HepG2 (cell line): ENCODE measurements around the gene BCAS1. TPM values are rescaled to one million over a fixed set of nuclear protein-coding genes. Genes with fewer than 3 reads are reported as not detected.

ENCODE experiments used
- E2F2 ChIP-seq: sonication (generic); formaldehyde crosslinking; IDR thresholded peaks from 2 replicates; pipeline ENCODE4 v1.4.0; 2020; ENCODE audit warnings: missing genetic modification reagents, borderline replicate concordance
- ETV5 ChIP-seq: IDR thresholded peaks from 2 replicates; pipeline ENCODE4 v1.6.1; 2018; ENCODE audit warnings: missing biosample characterization, missing genetic modification reagents, inconsistent platforms, borderline replicate concordance
- FUBP1 ChIP-seq: sonication (generic); formaldehyde crosslinking; IDR thresholded peaks from 2 replicates; pipeline ENCODE4 v1.5.1; 2020; ENCODE audit warnings: missing genetic modification reagents, mild to moderate bottlenecking, borderline replicate concordance
- GABPA ChIP-seq, 2 experiments: IDR thresholded peaks; 2 replicates each; pipeline ENCODE4 v1.6.1; 2011 to 2016; ENCODE audit warnings: low read depth in 2 of 2, low read length in 1 of 2, missing biosample characterization in 1 of 2, missing genetic modification characterization in 1 of 2
- GATAD1 ChIP-seq: IDR thresholded peaks from 2 replicates; pipeline ENCODE4 v1.6.1; 2016; ENCODE audit warnings: missing genetic modification reagents, missing compliant biosample characterization
- JUNB ChIP-seq: sonication (generic); formaldehyde crosslinking; IDR thresholded peaks from 2 replicates; pipeline ENCODE4 v1.8.0; 2022; ENCODE audit warnings: missing genetic modification reagents, mild to moderate bottlenecking, borderline replicate concordance
- KDM5B ChIP-seq: sonication (generic); formaldehyde crosslinking; IDR thresholded peaks from 2 replicates; pipeline ENCODE4 v1.4.0; 2020; ENCODE audit warnings: missing genetic modification reagents, mild to moderate bottlenecking, borderline replicate concordance
- MEIS1 ChIP-seq: sonication (generic); formaldehyde crosslinking; IDR thresholded peaks from 2 replicates; pipeline ENCODE4 v1.9.0; 2021; ENCODE audit warnings: mild to moderate bottlenecking, missing genetic modification reagents, moderate library complexity, borderline replicate concordance
- MTA1 ChIP-seq: sonication (generic); formaldehyde crosslinking; IDR thresholded peaks from 2 replicates; pipeline ENCODE4 v1.4.0; 2020; ENCODE audit warnings: missing genetic modification reagents, mild to moderate bottlenecking, borderline replicate concordance
- NCOA2 ChIP-seq: sonication (generic); formaldehyde crosslinking; IDR thresholded peaks from 2 replicates; pipeline ENCODE4 v1.8.0; 2022; ENCODE audit warnings: inconsistent platforms
- NR2F2 ChIP-seq: IDR thresholded peaks from 2 replicates; pipeline ENCODE4 v1.6.1; 2012; ENCODE audit warnings: low read depth, inconsistent platforms, borderline replicate concordance
- SALL1 ChIP-seq: sonication (generic); formaldehyde crosslinking; IDR thresholded peaks from 2 replicates; pipeline ENCODE4 v1.8.0; 2022; ENCODE audit warnings: mild to moderate bottlenecking, missing genetic modification reagents
- SMAD3 ChIP-seq: sonication (generic); formaldehyde crosslinking; IDR thresholded peaks from 2 replicates; pipeline ENCODE4 v1.4.0; 2020; ENCODE audit warnings: missing genetic modification reagents
- ZKSCAN1 ChIP-seq: fragments of 150-350 bp; IDR thresholded peaks from 2 replicates; pipeline ENCODE4 v1.6.1; 2014; ENCODE audit warnings: low read length
- ZNF143 ChIP-seq: sonication (generic); formaldehyde crosslinking; IDR thresholded peaks from 2 replicates; pipeline ENCODE4 v1.4.0; 2020; ENCODE audit warnings: missing genetic modification reagents
- ZNF224 ChIP-seq: sonication (generic); formaldehyde crosslinking; IDR thresholded peaks from 2 replicates; pipeline ENCODE4 v1.5.0; 2020; ENCODE audit warnings: mild to moderate bottlenecking, missing genetic modification reagents
- ZNF230 ChIP-seq: sonication (generic); formaldehyde crosslinking; IDR thresholded peaks from 2 replicates; pipeline ENCODE4 v1.4.0; 2020; ENCODE audit warnings: mild to moderate bottlenecking, missing genetic modification reagents
- ZNF34 ChIP-seq: sonication (generic); formaldehyde crosslinking; IDR thresholded peaks from 2 replicates; pipeline ENCODE4 v1.4.0; 2020; ENCODE audit warnings: mild to moderate bottlenecking, missing genetic modification reagents, borderline replicate concordance
- ZNF552 ChIP-seq: sonication (generic); formaldehyde crosslinking; IDR thresholded peaks from 2 replicates; pipeline ENCODE4 v1.9.0; 2022; ENCODE audit warnings: missing genetic modification reagents, mild to moderate bottlenecking, borderline replicate concordance
- ZNF576 ChIP-seq: sonication (generic); formaldehyde crosslinking; IDR thresholded peaks from 2 replicates; pipeline ENCODE4 v1.4.0; 2020; ENCODE audit warnings: mild to moderate bottlenecking, missing genetic modification reagents
- ZNF770 ChIP-seq: sonication (generic); formaldehyde crosslinking; IDR thresholded peaks from 2 replicates; pipeline ENCODE4 v1.5.0; 2020; ENCODE audit warnings: mild to moderate bottlenecking, missing genetic modification reagents
- ZSCAN21 ChIP-seq: sonication (generic); formaldehyde crosslinking; IDR thresholded peaks from 2 replicates; pipeline ENCODE4 v1.8.0; 2022; ENCODE audit warnings: mild to moderate bottlenecking, missing genetic modification reagents, moderate library complexity, borderline replicate concordance
- polyA plus RNA-seq, 8 experiments: library from polyadenylated mRNA; depleted of rRNA in 3 of 8; stranded (reverse) in 7 of 8; unstranded in 1 of 8; fragments of >200 nt; fragmentation: Illumina TruSeq in 4 of 8; extraction: Trizol in 4 of 8; gene quantifications; 2 replicates each; pipeline versions ENCODE4 v1.2.1 to v1.2.3, GENCODE V29; 2011 to 2016; ENCODE audit warnings: low read depth in 4 of 8, missing spikeins in 1 of 8, mixed read lengths in 1 of 8; ENCODE audit not compliant: insufficient read depth in 1 of 8
- total RNA-seq, 5 experiments: library from RNA; depleted of rRNA; stranded (reverse); fragments of >200 nt; fragmentation: Illumina TruSeq; extraction: Trizol; gene quantifications; 2 replicates each; pipeline ENCODE4 v1.2.3, GENCODE V29; 2016; ENCODE audit warnings: low read depth in 1 of 5
- TF ChIP-seq, protein P1 (sequence below): sonication (generic); formaldehyde crosslinking; IDR thresholded peaks from 2 replicates; pipeline ENCODE4 v1.5.0; 2020; ENCODE audit warnings: missing genetic modification reagents, mild to moderate bottlenecking, borderline replicate concordance

Gene BCAS1
- total and polyA plus RNA-seq, 2 of the 13 experiments (the other 11 are each of a cell fraction or from before 2014, with no cell fraction given) = 0.55 to 0.91 TPM

DNA sequence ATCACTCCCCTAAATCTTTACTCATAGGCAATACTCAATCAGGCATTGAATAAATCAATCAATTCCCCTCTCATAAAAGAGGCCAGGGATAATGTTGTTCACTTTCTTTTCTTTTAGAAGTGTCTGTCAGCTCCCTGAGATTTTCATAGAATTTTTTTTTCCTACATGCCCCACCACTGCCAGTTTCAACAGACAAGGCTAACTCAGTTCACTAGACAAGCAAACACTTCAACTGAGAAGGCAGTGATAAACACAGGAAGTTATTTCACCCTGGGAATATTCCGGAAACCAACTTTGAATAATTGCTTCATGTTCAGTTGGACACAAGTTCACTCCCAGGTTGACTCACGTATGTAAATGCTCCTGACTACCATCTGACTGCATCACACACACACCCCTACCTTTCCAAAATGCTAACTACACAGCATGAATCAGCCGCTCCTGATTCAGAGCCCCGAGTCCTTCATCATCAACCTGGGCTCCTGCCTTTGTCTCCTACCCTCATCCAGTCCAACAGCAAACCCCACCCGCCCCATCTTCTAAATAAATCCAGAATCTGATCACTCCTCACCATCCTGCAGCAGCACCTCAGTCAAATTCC lies 143.9 kb downstream of the BCAS1 start (continued):
- TF ChIP-seq ZNF770 (no peak), ZNF224 (CRISPR knock-in tag) (no peak), JUNB (peak; percentile 33; the same call in 1 of the 2 replicates), ZNF230 (CRISPR knock-in tag) (no peak), MEIS1 (no peak; the same call in 1 of the 2 replicates), ZKSCAN1 (no peak), MTA1 (no peak), SMAD3 (CRISPR knock-in tag) (peak; percentile 71; the same call in 1 of the 2 replicates), ZSCAN21 (CRISPR knock-in tag) (no peak), ZNF34 (CRISPR knock-in tag) (no peak), GATAD1 (CRISPR knock-in tag) (peak; percentile 66; the same call in 1 of the 2 replicates), SALL1 (peak; percentile 77), NCOA2 (CRISPR knock-in tag) (peak; percentile 81), E2F2 (CRISPR knock-in tag) (no peak), ZNF576 (no peak), NR2F2 (no peak), ZNF552 (CRISPR knock-in tag) (no peak), ETV5 (CRISPR knock-in tag) (peak; percentile 99), ZNF143 (CRISPR knock-in tag) (no peak), KDM5B (CRISPR knock-in tag) (no peak), GABPA (IDR thresholded peaks at IDR 0.05; ENCODE audit: low read depth, low read length) (no peak), GABPA (CRISPR knock-in tag; IDR thresholded peaks at IDR 0.05; ENCODE audit: low read depth) (peak; percentile 85), FUBP1 (no peak)
- TF ChIP-seq, protein P1, sequence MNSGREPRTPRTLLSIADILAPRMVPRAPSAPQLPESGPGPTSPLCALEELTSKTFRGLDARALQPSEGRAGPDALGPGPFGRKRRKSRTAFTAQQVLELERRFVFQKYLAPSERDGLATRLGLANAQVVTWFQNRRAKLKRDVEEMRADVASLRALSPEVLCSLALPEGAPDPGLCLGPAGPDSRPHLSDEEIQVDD (CRISPR knock-in tag) = no peak
